ENCODE data around the gene USO1.

USO1 gene

GRCh38 chr4:75834772-75835154, 110.4 kb downstream of the USO1 start:
- no peak for ATAC-seq
- TF ChIP-seq ARNTL (CRISPR knock-in tag; IDR thresholded peaks at IDR 0.05; ENCODE audit: borderline replicate concordance, low read depth): no peak
- TF ChIP-seq ZNF70 (CRISPR knock-in tag; IDR thresholded peaks at IDR 0.05): no peak
- TF ChIP-seq GLIS3 (CRISPR knock-in tag; IDR thresholded peaks at IDR 0.05): no peak
- no peak for TF ChIP-seq ZFP30 (CRISPR knock-in tag; IDR thresholded peaks at IDR 0.05)
- no peak for TF ChIP-seq SNAI2 (CRISPR knock-in tag; IDR thresholded peaks at IDR 0.05)
- no peak for TF ChIP-seq POU6F1 (CRISPR knock-in tag; IDR thresholded peaks at IDR 0.05; ENCODE audit: borderline replicate concordance, low read depth)
- TF ChIP-seq, protein P1, sequence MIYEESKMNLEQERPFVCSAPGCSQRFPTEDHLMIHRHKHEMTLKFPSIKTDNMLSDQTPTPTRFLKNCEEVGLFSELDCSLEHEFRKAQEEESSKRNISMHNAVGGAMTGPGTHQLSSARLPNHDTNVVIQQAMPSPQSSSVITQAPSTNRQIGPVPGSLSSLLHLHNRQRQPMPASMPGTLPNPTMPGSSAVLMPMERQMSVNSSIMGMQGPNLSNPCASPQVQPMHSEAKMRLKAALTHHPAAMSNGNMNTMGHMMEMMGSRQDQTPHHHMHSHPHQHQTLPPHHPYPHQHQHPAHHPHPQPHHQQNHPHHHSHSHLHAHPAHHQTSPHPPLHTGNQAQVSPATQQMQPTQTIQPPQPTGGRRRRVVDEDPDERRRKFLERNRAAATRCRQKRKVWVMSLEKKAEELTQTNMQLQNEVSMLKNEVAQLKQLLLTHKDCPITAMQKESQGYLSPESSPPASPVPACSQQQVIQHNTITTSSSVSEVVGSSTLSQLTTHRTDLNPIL (CRISPR knock-in tag; IDR thresholded peaks at IDR 0.05; ENCODE audit: low read depth): no peak

DNA sequence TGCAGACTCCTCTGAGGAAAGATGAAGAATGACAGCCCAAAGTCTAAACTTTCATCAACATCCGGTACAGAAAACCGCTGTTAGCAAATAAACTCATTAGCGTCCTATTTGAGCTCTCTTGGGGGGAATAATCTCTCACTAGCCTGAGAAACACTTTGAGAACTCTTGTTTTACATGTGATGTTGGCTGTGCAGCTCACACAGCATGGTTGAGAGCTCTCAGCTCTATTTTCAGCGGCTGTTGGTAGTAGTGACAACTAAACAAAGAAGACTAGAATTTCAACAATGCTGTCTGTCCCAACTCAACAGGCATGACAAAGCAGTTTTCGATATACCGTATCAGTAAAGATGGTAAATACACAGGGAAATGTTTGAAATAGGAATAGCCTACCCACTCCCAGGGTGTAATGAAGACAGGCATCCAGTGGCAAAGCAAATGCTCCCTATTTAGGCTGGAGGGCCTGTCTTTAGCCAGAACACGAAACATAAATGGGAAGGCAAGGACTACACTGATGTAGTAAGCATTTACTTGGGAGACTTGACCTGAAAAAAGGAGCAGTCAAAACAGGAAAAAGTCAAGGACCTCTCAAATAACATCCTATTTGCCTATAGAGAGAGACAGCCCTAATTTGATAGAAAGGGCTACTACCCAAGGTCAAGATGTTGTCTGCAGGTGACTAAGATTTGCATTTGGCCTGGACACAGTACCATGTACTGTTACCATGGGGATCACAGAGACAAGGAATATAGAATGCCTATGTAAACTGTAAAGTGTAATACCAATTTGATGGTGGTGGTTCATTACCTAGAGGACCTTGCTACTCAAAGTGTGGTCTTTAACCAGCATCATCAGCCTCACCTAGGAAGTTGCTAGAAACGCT, 117.5 kb downstream of the USO1 start:
- ATAC-seq: no peak
- TF ChIP-seq ZNF70 (CRISPR knock-in tag; IDR thresholded peaks at IDR 0.05) (no peak), ARNTL (CRISPR knock-in tag; IDR thresholded peaks at IDR 0.05; ENCODE audit: borderline replicate concordance, low read depth) (no peak), CSDC2 (CRISPR knock-in tag; IDR thresholded peaks at IDR 0.05) (no peak), RARB (CRISPR knock-in tag; IDR thresholded peaks at IDR 0.05) (no peak), ZNF8 (CRISPR knock-in tag; IDR thresholded peaks at IDR 0.05) (no peak), ESRRG (CRISPR knock-in tag; IDR thresholded peaks at IDR 0.05) (no peak), OSR1 (CRISPR knock-in tag; IDR thresholded peaks at IDR 0.05) (no peak), ZC3H10 (CRISPR knock-in tag; IDR thresholded peaks at IDR 0.05) (no peak), POU6F1 (CRISPR knock-in tag; IDR thresholded peaks at IDR 0.05; ENCODE audit: borderline replicate concordance, low read depth) (no peak), ZNF565 (CRISPR knock-in tag; conservative IDR thresholded peaks at IDR 0.05; ENCODE audit: low read depth) (no peak), TCF4 (CRISPR knock-in tag; IDR thresholded peaks at IDR 0.05; ENCODE audit: borderline replicate concordance) (no peak), PPARA (CRISPR knock-in tag; IDR thresholded peaks at IDR 0.05; ENCODE audit: borderline replicate concordance) (no peak), BACH2 (CRISPR knock-in tag; IDR thresholded peaks at IDR 0.05; ENCODE audit: borderline replicate concordance) (no peak), SNAI2 (CRISPR knock-in tag; IDR thresholded peaks at IDR 0.05) (no peak), ZFP30 (CRISPR knock-in tag; IDR thresholded peaks at IDR 0.05) (no peak), ISL1 (CRISPR knock-in tag; IDR thresholded peaks at IDR 0.05) (no peak)
- TF ChIP-seq, protein P2, sequence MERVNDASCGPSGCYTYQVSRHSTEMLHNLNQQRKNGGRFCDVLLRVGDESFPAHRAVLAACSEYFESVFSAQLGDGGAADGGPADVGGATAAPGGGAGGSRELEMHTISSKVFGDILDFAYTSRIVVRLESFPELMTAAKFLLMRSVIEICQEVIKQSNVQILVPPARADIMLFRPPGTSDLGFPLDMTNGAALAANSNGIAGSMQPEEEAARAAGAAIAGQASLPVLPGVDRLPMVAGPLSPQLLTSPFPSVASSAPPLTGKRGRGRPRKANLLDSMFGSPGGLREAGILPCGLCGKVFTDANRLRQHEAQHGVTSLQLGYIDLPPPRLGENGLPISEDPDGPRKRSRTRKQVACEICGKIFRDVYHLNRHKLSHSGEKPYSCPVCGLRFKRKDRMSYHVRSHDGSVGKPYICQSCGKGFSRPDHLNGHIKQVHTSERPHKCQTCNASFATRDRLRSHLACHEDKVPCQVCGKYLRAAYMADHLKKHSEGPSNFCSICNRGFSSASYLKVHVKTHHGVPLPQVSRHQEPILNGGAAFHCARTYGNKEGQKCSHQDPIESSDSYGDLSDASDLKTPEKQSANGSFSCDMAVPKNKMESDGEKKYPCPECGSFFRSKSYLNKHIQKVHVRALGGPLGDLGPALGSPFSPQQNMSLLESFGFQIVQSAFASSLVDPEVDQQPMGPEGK (CRISPR knock-in tag; IDR thresholded peaks at IDR 0.05; ENCODE audit: borderline replicate concordance): no peak
- TF ChIP-seq, protein P1 (CRISPR knock-in tag; IDR thresholded peaks at IDR 0.05; ENCODE audit: low read depth): no peak
- TF ChIP-seq, protein P3, sequence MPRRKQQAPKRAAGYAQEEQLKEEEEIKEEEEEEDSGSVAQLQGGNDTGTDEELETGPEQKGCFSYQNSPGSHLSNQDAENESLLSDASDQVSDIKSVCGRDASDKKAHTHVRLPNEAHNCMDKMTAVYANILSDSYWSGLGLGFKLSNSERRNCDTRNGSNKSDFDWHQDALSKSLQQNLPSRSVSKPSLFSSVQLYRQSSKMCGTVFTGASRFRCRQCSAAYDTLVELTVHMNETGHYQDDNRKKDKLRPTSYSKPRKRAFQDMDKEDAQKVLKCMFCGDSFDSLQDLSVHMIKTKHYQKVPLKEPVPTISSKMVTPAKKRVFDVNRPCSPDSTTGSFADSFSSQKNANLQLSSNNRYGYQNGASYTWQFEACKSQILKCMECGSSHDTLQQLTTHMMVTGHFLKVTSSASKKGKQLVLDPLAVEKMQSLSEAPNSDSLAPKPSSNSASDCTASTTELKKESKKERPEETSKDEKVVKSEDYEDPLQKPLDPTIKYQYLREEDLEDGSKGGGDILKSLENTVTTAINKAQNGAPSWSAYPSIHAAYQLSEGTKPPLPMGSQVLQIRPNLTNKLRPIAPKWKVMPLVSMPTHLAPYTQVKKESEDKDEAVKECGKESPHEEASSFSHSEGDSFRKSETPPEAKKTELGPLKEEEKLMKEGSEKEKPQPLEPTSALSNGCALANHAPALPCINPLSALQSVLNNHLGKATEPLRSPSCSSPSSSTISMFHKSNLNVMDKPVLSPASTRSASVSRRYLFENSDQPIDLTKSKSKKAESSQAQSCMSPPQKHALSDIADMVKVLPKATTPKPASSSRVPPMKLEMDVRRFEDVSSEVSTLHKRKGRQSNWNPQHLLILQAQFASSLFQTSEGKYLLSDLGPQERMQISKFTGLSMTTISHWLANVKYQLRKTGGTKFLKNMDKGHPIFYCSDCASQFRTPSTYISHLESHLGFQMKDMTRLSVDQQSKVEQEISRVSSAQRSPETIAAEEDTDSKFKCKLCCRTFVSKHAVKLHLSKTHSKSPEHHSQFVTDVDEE (CRISPR knock-in tag; IDR thresholded peaks at IDR 0.05): no peak
